HFFc6 (cell line): ENCODE results near the gene CCNDBP1. TPM values are rescaled to one million over a fixed set of nuclear protein-coding genes. Genes with fewer than 3 reads are reported as not detected.

ENCODE experiments used
- DNase-seq: peaks from one replicate; pipeline ENCODE4 v3.0.0-alpha.2; 2018
- H3K27ac Mint-ChIP-seq: 2 replicates; pipeline ENCODE4 v1.8.0; 2020; ENCODE audit warnings: mild to moderate bottlenecking, mixed read lengths
- H3K27me3 Mint-ChIP-seq: 2 replicates; pipeline ENCODE4 v1.8.0; 2021; ENCODE audit warnings: mild to moderate bottlenecking, moderate library complexity, mixed read lengths; ENCODE audit not compliant: insufficient read depth
- H3K36me3 Mint-ChIP-seq: 2 replicates; pipeline ENCODE4 v1.8.0; 2021; ENCODE audit warnings: low read depth, mixed read lengths
- H3K4me1 Mint-ChIP-seq: 2 replicates; pipeline ENCODE4 v1.8.0; 2020; ENCODE audit warnings: low read depth, mixed read lengths
- H3K4me3 Mint-ChIP-seq: 2 replicates; pipeline ENCODE4 v1.8.0; 2020; ENCODE audit warnings: mild to moderate bottlenecking, moderate library complexity, mixed read lengths
- H3K9me3 Mint-ChIP-seq: 2 replicates; pipeline ENCODE4 v1.8.0; 2020; ENCODE audit warnings: mild to moderate bottlenecking, mixed read lengths
- CTCF ChIP-seq: fragments of 200-600 bp; sonication (generic); IDR thresholded peaks from 2 replicates; pipeline ENCODE4 v1.5.0; 2021; ENCODE audit warnings: antibody characterized with exemption, mild to moderate bottlenecking
- total RNA-seq, 6 experiments: library from RNA; stranded (reverse); fragmentation: NEBNext Ultra II Directional; extraction: Animal tissue kit (Norgen Biotek cat#: 25700); gene quantifications; 2 replicates in 1 of 6; 3 replicates in 5 of 6; pipeline ENCODE4 v1.2.3, GENCODE V29; 2021

CCNDBP1 gene
- total RNA-seq, 6 experiments from 2014 or later = 50.9 to 60.7 (median 57.2) TPM

GRCh38 chr15:43237842-43238470, 52.8 kb downstream of the CCNDBP1 start:
- TF ChIP-seq CTCF = no peak
- no peak for DNase-seq
- no peaks in the 10 kb centered on the region for H3K36me3 Mint-ChIP-seq
- H3K9me3 Mint-ChIP-seq = no peaks in the 10 kb centered on the region
- no peak overlapping the region for H3K27ac Mint-ChIP-seq
- no peak overlapping the region for H3K4me3 Mint-ChIP-seq
- H3K27me3 Mint-ChIP-seq = peaks cover 45% of the 10 kb centered on the region
- H3K4me1 Mint-ChIP-seq = no peaks in the 10 kb centered on the region

- no peaks in the 10 kb centered on the region for H3K36me3 Mint-ChIP-seq
- H3K4me1 Mint-ChIP-seq = no peaks in the 10 kb centered on the region
- no peak overlapping the region for H3K4me3 Mint-ChIP-seq
- no peak for TF ChIP-seq CTCF
- peaks cover 43% of the 10 kb centered on the region for H3K27me3 Mint-ChIP-seq
- no peak overlapping the region for H3K27ac Mint-ChIP-seq
- DNase-seq = no peak
- no peaks in the 10 kb centered on the region for H3K9me3 Mint-ChIP-seq
Observed at GRCh38 chr15:43238671-43239131, 53.5 kb downstream of the CCNDBP1 start.

- no peak for DNase-seq
- peaks cover 48% of the 10 kb centered on the region for H3K27me3 Mint-ChIP-seq
- H3K9me3 Mint-ChIP-seq = no peaks in the 10 kb centered on the region
- H3K4me3 Mint-ChIP-seq = no peak overlapping the region
- no peak for TF ChIP-seq CTCF
- H3K36me3 Mint-ChIP-seq = no peaks in the 10 kb centered on the region
- H3K4me1 Mint-ChIP-seq = no peaks in the 10 kb centered on the region
- no peak overlapping the region for H3K27ac Mint-ChIP-seq
Observed at GRCh38 chr15:43239732-43240491, 54.7 kb downstream of the CCNDBP1 start.

- no peak overlapping the region for H3K4me3 Mint-ChIP-seq
- H3K9me3 Mint-ChIP-seq = no peaks in the 10 kb centered on the region
- H3K4me1 Mint-ChIP-seq = no peaks in the 10 kb centered on the region
- peaks cover 45% of the 10 kb centered on the region for H3K27me3 Mint-ChIP-seq
- H3K27ac Mint-ChIP-seq = no peak overlapping the region
- no peak for TF ChIP-seq CTCF
- H3K36me3 Mint-ChIP-seq = no peaks in the 10 kb centered on the region
- DNase-seq = no peak
Observed at GRCh38 chr15:43241100-43241499, 55.9 kb downstream of the CCNDBP1 start.

- Mint-ChIP-seq H3K9me3 (no peaks in the 10 kb centered on the region), H3K4me1 (no peaks in the 10 kb centered on the region), H3K27me3 (peaks cover 55% of the 10 kb centered on the region), H3K36me3 (no peaks in the 10 kb centered on the region), H3K4me3 (no peak overlapping the region), H3K27ac (no peak overlapping the region)
- no peak for DNase-seq
- TF ChIP-seq CTCF = no peak
Observed at GRCh38 chr15:43242616-43243015, 57.4 kb downstream of the CCNDBP1 start.
